ENCODE measurements around the gene SCUBE1. TPM values are rescaled to one million over a fixed set of nuclear protein-coding genes. Genes with fewer than 3 reads are reported as not detected.

SCUBE1 gene
- total and polyA plus RNA-seq, 2 of the 4 experiments (the other 2 are of a cell fraction): not detected

DNA sequence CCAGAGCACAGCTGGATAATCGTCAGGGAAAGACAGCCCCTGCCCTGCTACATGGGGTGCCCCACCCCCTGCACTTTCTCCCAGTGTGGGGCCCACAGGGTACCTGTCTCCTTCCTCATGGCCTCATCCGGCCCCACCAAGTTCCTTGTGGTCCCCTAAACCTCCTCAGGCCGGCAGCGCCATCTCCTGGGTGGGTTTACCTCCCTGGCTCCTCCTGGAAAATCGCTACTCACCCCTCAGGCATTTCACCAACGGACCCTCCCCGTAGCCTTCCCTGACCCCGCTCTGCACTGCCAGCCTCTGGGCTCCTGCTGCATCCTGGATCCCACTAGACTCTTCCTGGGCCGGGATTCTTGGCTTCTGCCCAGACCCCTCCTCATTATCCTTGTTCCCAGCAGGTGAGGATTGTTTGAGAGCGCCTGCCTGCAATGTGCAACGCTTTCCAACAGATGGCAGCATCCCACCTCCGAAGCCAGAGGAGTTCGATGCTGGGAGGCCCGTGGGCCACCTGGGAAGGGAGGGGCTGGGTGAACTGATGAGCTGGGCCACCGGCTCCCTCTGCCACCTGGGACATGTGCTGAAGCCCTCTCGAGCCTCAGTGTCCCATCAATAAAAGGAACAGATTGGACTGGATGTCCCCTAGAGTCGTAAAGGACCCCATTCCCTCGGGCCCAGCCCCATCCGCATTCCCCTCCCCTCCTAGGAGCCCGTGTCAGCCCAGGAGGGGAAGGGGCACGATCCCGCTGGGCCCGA is 112.0 kb downstream of the SCUBE1 start:
- H4K8ac ChIP-seq (ENCODE audit: low read depth in 2 of 2, low read length in 2 of 2): no peak overlapping the region
- H2BK120ac ChIP-seq (ENCODE audit: low read depth, low read length): no peak overlapping the region
- H3K4me1 ChIP-seq (ENCODE audit: control insufficient read depth, insufficient read depth, low read length): no peaks in the 10 kb centered on the region; the same call in 1 of the 2 replicates
- TF ChIP-seq, protein P1, sequence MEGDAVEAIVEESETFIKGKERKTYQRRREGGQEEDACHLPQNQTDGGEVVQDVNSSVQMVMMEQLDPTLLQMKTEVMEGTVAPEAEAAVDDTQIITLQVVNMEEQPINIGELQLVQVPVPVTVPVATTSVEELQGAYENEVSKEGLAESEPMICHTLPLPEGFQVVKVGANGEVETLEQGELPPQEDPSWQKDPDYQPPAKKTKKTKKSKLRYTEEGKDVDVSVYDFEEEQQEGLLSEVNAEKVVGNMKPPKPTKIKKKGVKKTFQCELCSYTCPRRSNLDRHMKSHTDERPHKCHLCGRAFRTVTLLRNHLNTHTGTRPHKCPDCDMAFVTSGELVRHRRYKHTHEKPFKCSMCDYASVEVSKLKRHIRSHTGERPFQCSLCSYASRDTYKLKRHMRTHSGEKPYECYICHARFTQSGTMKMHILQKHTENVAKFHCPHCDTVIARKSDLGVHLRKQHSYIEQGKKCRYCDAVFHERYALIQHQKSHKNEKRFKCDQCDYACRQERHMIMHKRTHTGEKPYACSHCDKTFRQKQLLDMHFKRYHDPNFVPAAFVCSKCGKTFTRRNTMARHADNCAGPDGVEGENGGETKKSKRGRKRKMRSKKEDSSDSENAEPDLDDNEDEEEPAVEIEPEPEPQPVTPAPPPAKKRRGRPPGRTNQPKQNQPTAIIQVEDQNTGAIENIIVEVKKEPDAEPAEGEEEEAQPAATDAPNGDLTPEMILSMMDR (conservative IDR thresholded peaks at IDR 0.05; ENCODE audit: low read depth, low read length): peak; percentile 80
- no peak for TF ChIP-seq RFX5 (IDR thresholded peaks at IDR 0.05; ENCODE audit: low read depth, low read length)
- TF ChIP-seq RCOR1 (IDR thresholded peaks at IDR 0.05; ENCODE audit: insufficient replicate concordance, low read length): no peak
- TF ChIP-seq USF2 (IDR thresholded peaks at IDR 0.05; ENCODE audit: low read depth, low read length): no peak
- TF ChIP-seq POLR2A (IDR thresholded peaks at IDR 0.05; ENCODE audit: low read depth, low read length): no peak
- TF ChIP-seq MXI1 (IDR thresholded peaks at IDR 0.05; ENCODE audit: borderline replicate concordance, low read depth, low read length): no peak
- peak; percentile 81 for TF ChIP-seq RAD21 (IDR thresholded peaks at IDR 0.05; ENCODE audit: low read length)
- peak; percentile 72 for TF ChIP-seq SMC3 (IDR thresholded peaks at IDR 0.05; ENCODE audit: low read depth, low read length)
- no peak for TF ChIP-seq MAZ (IDR thresholded peaks at IDR 0.05; ENCODE audit: borderline replicate concordance, low read depth, low read length)
- no peak for TF ChIP-seq NFE2L2 (IDR thresholded peaks at IDR 0.05; ENCODE audit: low read depth, low read length)
- TF ChIP-seq, protein P2, sequence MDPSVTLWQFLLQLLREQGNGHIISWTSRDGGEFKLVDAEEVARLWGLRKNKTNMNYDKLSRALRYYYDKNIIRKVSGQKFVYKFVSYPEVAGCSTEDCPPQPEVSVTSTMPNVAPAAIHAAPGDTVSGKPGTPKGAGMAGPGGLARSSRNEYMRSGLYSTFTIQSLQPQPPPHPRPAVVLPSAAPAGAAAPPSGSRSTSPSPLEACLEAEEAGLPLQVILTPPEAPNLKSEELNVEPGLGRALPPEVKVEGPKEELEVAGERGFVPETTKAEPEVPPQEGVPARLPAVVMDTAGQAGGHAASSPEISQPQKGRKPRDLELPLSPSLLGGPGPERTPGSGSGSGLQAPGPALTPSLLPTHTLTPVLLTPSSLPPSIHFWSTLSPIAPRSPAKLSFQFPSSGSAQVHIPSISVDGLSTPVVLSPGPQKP (IDR thresholded peaks at IDR 0.05; ENCODE audit: borderline replicate concordance, low read depth, low read length): no peak
- no peak for TF ChIP-seq CEBPB (IDR thresholded peaks at IDR 0.05; ENCODE audit: low read depth, low read length)
- TF ChIP-seq CHD1 (IDR thresholded peaks at IDR 0.05; ENCODE audit: low read depth, low read length): no peak
- H4K5ac ChIP-seq (ENCODE audit: low read depth, low read length): no peak overlapping the region
- H3K4ac ChIP-seq (ENCODE audit: low read depth, low read length): no peak overlapping the region
- peak; percentile 28 for DNase-seq
- peak overlapping the region; percentile 85 for H2AK9ac ChIP-seq (replicated peaks; ENCODE audit: low read depth, low read length, poor library complexity)
- H3K79me1 ChIP-seq (ENCODE audit: low read depth in 1 of 2, low read length in 2 of 2): no peaks in the 10 kb centered on the region
- no peak overlapping the region for H2AK5ac ChIP-seq (ENCODE audit: low read depth, low read length)
- no peaks in the 10 kb centered on the region for H3K9me3 ChIP-seq (ENCODE audit: control insufficient read depth, insufficient read depth, low read length)
- H3K23ac ChIP-seq (ENCODE audit: low read depth, low read length): no peak overlapping the region
- H2BK15ac ChIP-seq (ENCODE audit: low read depth, low read length): no peak overlapping the region
- no peak overlapping the region for H3K4me2 ChIP-seq (ENCODE audit: low read depth, low read length)
- no TSS peak for BruUV-seq (replicated peaks)
- dilution Hi-C loops (cut with HindIII; ENCODE audit: low sequenced_read_pairs, unreplicated experiment): no loop called here
- H3K9me1 ChIP-seq (ENCODE audit: insufficient read depth, low read length): no peaks in the 10 kb centered on the region
- ChIA-PET CTCF (interaction anchor here (0.8 to 1.1 kb wide), 3 partner anchors 12 to 147 kb away, joined by 4 read pairs; no protein-coding TSS in a partner anchor), POLR2A (ENCODE audit: unreplicated experiment) (no interaction called here)
- H4K91ac ChIP-seq (ENCODE audit: insufficient read depth, low read depth, low read length): no peak overlapping the region
- H3K18ac ChIP-seq (ENCODE audit: low read depth, low read length): no peak overlapping the region
- no peak overlapping the region for H3K14ac ChIP-seq (replicated peaks; ENCODE audit: low read depth, low read length)
- no peaks in the 10 kb centered on the region for H4K20me1 ChIP-seq (ENCODE audit: insufficient read depth, low read length)
- no peak overlapping the region for H3K27ac ChIP-seq (ENCODE audit: insufficient read depth, low read length)
- H2BK20ac ChIP-seq (ENCODE audit: low read depth, low read length): no peak overlapping the region
- ATAC-seq (ENCODE audit: low read depth): peak; percentile 74
- H3K36me3 ChIP-seq (ENCODE audit: control insufficient read depth, insufficient read depth, low read length): no peaks in the 10 kb centered on the region
- WGBS, 2 experiments (ENCODE audit: extremely low coverage in 2 of 2, insufficient read length in 1 of 2): 31% methylated on average over 4 of the region's 23 CpGs; no CpG with 5 or more reads in 1 of the 2 experiments
- H3K56ac ChIP-seq (ENCODE audit: extremely low read depth, insufficient read depth, low read length): no peak overlapping the region
- peak overlapping the region; percentile 53 for H2AFZ ChIP-seq (replicated peaks; ENCODE audit: low read length, poor library complexity)
- in situ Hi-C loops (cut with MboI; ENCODE audit: low sequenced_read_pairs): no loop called here
- intact Hi-C loops (cut with micrococcal nuclease): loop anchor here (1.0 kb wide), 2 partner anchors 115 to 154 kb away; no protein-coding TSS in a partner anchor
- H2BK5ac ChIP-seq (ENCODE audit: low read depth, low read length, poor library complexity, severe bottlenecking): no peak overlapping the region
- H3K4me3 ChIP-seq (ENCODE audit: insufficient read depth, low read depth, low read length): no peak overlapping the region
- no peak overlapping the region for H3K9ac ChIP-seq (ENCODE audit: low read depth, low read length)
- peaks cover 46% of the 10 kb centered on the region for H3K27me3 ChIP-seq (ENCODE audit: control insufficient read depth, insufficient read depth, low read length)

All from IMR-90 (cell line).